Esophagus muscularis mucosa (tissue), 4 donors: Measurements from ENCODE around the gene SMYD2. TPM values are rescaled to one million over a fixed set of nuclear protein-coding genes. Genes with fewer than 3 reads are reported as not detected.

Source experiments
- DNase-seq: peaks from one replicate; pipeline ENCODE4 v3.0.0-alpha.2; 2017; ENCODE audit errors: extremely low spot score
- H3K27ac ChIP-seq, 4 donors: fragments of 200-600 bp; sonication (generic); replicated peaks in 1 of 4; 1 replicate in 3 of 4; 2 replicates in 1 of 4; pipeline ENCODE4 v1.5.1; 2016 to 2019; ENCODE audit warnings: mild to moderate bottlenecking in 1 of 4
- H3K27me3 ChIP-seq, 4 donors: fragments of 200-600 bp; sonication (generic); one replicate each; pipeline versions ENCODE4 v1.5.1 to v1.6.0; 2016 to 2019
- H3K36me3 ChIP-seq, 4 donors: fragments of 200-600 bp; sonication (generic); one replicate each; pipeline ENCODE4 v1.5.1; 2016 to 2019
- H3K4me1 ChIP-seq, 4 donors: fragments of 200-600 bp; sonication (generic); one replicate each; pipeline ENCODE4 v1.5.1; 2016 to 2019
- H3K4me3 ChIP-seq, 4 donors: fragments of 200-600 bp; sonication (generic); 1 replicate in 2 of 4; 2 replicates in 2 of 4; pipeline ENCODE4 v1.5.1; 2016 to 2019; ENCODE audit warnings: mild to moderate bottlenecking in 4 of 4, moderate library complexity in 1 of 4
- H3K9me3 ChIP-seq, 4 donors: fragments of 200-600 bp; sonication (generic); 1 replicate in 3 of 4; 2 replicates in 1 of 4; pipeline ENCODE4 v1.5.1; 2016 to 2019
- EP300 ChIP-seq: sonication (generic); formaldehyde crosslinking; IDR thresholded peaks from one replicate; pipeline ENCODE4 v1.6.1; 2017; ENCODE audit warnings: antibody characterized with exemption
- POLR2A ChIP-seq: fragments of 450-650 bp; IDR thresholded peaks from one replicate; pipeline ENCODE4 v1.6.1; 2017; ENCODE audit warnings: antibody characterized with exemption, moderate library complexity, mild to moderate bottlenecking, low read depth
- POLR2AphosphoS5 ChIP-seq, 2 donors: sonication (generic); formaldehyde crosslinking; IDR thresholded peaks; one replicate each; pipeline ENCODE4 v1.6.1; 2017; ENCODE audit warnings: antibody characterized with exemption in 2 of 2
- WGBS: methylation state at CpG from one replicate; pipeline ENCODE4 v1.1.5; 2018; 5-methylcytosine and 5-hydroxymethylcytosine counted together
- intact Hi-C: fragments of 100-400 bp; cut with DNase I; formaldehyde crosslinking; loops from one replicate; pipeline ENCODE4 v1.15.1; 2023
- total RNA-seq, 4 donors: library from RNA; depleted of rRNA; stranded (reverse); fragments of >200 nt; gene quantifications; one replicate each; pipeline versions ENCODE4 v1.1.0 to v1.2.1, GENCODE V29; 2016
- TF ChIP-seq, protein P1 (sequence below), 3 experiments: fragments of 200-600 bp in 2 of 3; fragments of 450-650 bp in 1 of 3; sonication (generic) in 2 of 3; IDR thresholded peaks; one replicate each; pipeline ENCODE4 v1.5.1; 2017 to 2019; ENCODE audit warnings: antibody characterized with exemption in 3 of 3, mild to moderate bottlenecking in 2 of 3, moderate library complexity in 1 of 3

SMYD2 gene
- total RNA-seq, 4 donors from 2014 or later: 15.0 to 19.7 (median 18.4) TPM

DNA sequence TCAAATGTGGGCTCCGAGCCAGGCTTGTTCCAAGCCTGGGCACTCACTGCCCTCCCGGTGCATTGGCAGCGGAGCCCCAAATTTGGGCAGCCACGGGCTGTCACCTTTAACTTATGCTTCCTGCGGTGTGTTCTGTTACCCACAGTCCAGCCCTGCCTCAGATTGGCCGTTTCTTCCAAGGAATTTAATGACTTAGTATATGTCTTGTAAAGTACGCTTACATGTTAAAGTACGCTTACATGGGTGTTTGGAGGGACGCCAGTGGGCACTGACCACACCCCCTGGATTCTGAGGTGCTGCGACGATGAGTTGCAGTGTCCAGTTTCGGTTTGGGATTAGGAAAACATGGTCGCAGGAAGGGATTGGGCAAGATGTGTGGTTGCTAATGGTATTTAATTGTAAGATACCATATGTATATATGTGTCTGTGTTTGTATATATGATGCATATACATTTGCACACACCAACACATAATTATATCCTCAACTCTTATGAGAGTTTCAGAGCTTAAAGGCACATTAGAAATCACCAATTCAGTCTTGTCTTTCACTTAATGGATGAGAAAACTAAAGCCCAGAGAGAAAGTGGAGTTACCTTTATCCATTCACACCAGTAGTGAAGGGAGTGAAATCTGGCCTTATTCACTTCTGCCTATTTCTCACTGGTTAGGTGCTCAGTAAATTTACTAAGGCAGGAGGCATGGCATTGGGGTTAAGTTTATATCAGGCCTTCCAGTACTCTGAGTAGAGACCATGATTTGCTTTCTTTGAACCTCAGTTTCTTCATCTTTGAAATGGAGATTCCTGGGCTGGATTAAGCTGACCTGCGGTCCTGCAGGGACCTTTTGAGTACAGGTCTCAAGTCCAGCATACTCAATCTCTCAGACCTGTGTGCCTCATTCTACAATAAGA, 1.0 kb downstream of the SMYD2 start:
- DNase-seq: no peak
- Histone ChIP-seq H3K4me3 (peak overlapping the region; percentile 86 to 96 (median 93)), H3K27ac (peak overlapping the region; percentile 89 to 95 (median 93)), H3K27me3 (no peaks in the 10 kb centered on the region), H3K36me3 (no peaks in the 10 kb centered on the region), H3K4me1 (peaks cover 6 to 24% (median 20%) of the 10 kb centered on the region in 4 donors), H3K9me3 (no peaks in the 10 kb centered on the region)
- 20% methylated on average over 9 of the region's 14 CpGs for WGBS
- TF ChIP-seq POLR2AphosphoS5 (IDR thresholded peaks at IDR 0.05) (no peak), EP300 (no peak), POLR2A (no peak)
- TF ChIP-seq, protein P1, sequence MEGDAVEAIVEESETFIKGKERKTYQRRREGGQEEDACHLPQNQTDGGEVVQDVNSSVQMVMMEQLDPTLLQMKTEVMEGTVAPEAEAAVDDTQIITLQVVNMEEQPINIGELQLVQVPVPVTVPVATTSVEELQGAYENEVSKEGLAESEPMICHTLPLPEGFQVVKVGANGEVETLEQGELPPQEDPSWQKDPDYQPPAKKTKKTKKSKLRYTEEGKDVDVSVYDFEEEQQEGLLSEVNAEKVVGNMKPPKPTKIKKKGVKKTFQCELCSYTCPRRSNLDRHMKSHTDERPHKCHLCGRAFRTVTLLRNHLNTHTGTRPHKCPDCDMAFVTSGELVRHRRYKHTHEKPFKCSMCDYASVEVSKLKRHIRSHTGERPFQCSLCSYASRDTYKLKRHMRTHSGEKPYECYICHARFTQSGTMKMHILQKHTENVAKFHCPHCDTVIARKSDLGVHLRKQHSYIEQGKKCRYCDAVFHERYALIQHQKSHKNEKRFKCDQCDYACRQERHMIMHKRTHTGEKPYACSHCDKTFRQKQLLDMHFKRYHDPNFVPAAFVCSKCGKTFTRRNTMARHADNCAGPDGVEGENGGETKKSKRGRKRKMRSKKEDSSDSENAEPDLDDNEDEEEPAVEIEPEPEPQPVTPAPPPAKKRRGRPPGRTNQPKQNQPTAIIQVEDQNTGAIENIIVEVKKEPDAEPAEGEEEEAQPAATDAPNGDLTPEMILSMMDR (IDR thresholded peaks at IDR 0.05): no peak
- intact Hi-C loops: no loop called here

DNA sequence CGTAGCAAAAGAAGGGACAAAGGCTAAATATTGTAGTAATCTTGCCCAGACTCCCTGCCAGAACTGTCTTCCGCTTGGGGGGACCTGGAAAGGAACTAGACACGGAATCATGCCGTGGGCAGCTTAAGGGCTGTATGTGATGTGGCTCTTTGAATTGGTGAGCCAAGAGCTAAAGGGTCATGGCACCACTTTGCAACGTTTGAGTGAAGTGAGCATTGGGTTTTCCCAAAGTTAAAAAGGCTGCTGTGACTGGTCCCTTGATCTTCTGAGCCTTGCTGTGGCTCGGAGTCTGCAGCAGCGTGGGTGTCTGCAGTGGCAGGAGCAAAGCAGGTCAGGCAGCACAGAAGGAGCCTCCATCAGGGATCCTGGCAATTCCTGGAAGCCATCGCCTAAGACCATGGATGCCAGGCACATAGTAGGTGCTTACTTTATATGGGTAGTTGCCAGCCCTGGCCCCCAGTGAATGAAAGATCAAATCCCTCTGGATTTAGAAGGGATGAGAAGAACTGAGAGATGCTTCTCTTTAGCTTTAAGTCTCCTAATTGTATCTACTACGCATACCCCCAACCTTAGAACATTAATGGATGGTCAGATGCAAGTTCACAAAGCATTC, 1.8 kb downstream of the SMYD2 start:
- 87% methylated on average over 9 of the region's 9 CpGs for WGBS
- DNase-seq: no peak
- no peaks in the 10 kb centered on the region for H3K27me3 ChIP-seq
- H3K4me1 ChIP-seq: peaks cover 6 to 24% (median 20%) of the 10 kb centered on the region in 4 donors
- peak overlapping the region in 1 of 4 donors; percentile 95 for H3K27ac ChIP-seq
- TF ChIP-seq, protein P1 (IDR thresholded peaks at IDR 0.05): no peak
- TF ChIP-seq POLR2A (no peak), POLR2AphosphoS5 (IDR thresholded peaks at IDR 0.05) (no peak), EP300 (no peak)
- no peaks in the 10 kb centered on the region for H3K9me3 ChIP-seq
- peak overlapping the region in 1 of 4 donors; percentile 96 for H3K4me3 ChIP-seq
- intact Hi-C loops: no loop called here
- H3K36me3 ChIP-seq: no peaks in the 10 kb centered on the region

DNA sequence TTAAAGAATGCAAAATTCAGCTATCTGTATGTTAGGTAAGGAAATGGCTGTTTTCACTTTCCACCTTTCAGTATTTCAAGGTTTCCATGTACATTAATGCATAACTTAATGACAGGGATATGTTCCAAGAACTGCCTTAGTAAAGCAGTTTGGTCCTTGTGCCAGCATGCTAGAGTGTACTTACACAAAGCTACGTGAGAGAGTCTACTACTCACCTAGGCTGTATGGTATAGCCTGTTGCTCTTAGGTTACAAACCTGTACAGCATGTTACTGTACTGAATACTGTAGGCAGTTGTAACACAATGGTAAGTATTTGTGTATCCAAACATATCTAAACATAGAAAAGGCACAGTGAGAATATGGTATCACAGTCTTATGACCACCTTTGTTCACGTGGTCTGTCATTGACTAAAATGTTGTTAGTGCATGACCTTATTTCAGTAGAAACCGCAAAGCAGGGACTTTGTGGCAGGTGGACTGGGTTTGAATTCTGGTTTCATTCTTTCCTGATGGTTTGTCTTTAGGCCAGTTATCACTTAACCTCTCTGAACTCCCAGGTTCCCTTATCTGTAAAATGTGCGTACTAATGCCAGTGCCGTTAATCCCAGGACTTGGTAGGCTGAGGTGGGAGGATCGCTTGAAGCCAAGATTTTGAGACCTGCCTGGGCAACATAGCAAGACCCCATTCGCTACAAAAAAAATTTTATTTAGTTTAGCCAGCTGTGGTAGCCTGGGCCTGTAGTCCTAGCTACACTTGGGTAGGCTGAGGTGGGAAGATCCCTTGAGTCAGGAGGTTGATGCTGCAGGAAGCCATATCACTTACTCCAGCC, 4.9 kb downstream of the SMYD2 start:
- 92% methylated on average over 7 of the region's 7 CpGs for WGBS
- no peaks in the 10 kb centered on the region for H3K27me3 ChIP-seq
- H3K4me3 ChIP-seq: no peak overlapping the region
- intact Hi-C loops: no loop called here
- no peak overlapping the region for H3K27ac ChIP-seq
- peaks cover 9 to 19% (median 12%) of the 10 kb centered on the region in 4 donors for H3K4me1 ChIP-seq
- H3K9me3 ChIP-seq: no peaks in the 10 kb centered on the region
- DNase-seq: no peak
- no peaks in the 10 kb centered on the region for H3K36me3 ChIP-seq
- TF ChIP-seq POLR2A: no peak
- TF ChIP-seq, protein P1 (IDR thresholded peaks at IDR 0.05): no peak
- TF ChIP-seq POLR2AphosphoS5 (IDR thresholded peaks at IDR 0.05): no peak
- no peak for TF ChIP-seq EP300

DNA sequence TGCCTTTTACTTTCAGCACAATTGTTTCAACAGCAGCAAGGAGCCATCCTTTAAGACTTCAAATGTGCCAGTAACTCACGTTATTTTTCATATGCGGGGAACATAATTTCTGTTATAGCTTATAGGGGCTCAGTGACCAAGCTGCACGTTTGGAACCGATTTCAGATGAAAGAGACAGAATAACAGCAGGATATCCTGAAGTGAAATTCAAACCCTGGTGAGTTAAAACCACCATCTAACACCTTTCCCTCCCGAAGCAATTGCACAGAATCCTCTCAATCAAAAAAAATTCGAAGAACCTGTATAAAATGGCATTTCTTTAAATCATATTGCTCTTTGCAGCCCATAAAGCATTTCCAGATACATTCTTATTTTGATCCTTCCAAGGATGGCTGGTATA, 6.9 kb downstream of the SMYD2 start:
- Histone ChIP-seq H3K4me3 (no peak overlapping the region), H3K9me3 (no peaks in the 10 kb centered on the region), H3K4me1 (peaks cover 0 to 24% (median 0%) of the 10 kb centered on the region in 4 donors), H3K36me3 (no peaks in the 10 kb centered on the region), H3K27me3 (no peaks in the 10 kb centered on the region), H3K27ac (no peak overlapping the region)
- no peak for DNase-seq
- 83% methylated on average over 6 of the region's 6 CpGs for WGBS
- TF ChIP-seq POLR2A: no peak
- TF ChIP-seq, protein P1 (IDR thresholded peaks at IDR 0.05): no peak
- no peak for TF ChIP-seq EP300
- TF ChIP-seq POLR2AphosphoS5 (IDR thresholded peaks at IDR 0.05): no peak
- intact Hi-C loops: no loop called here
